DND-41 (cell line): ENCODE measurements around the gene ECM1.

ENCODE experiments used
- ATAC-seq: fragments of 200-7000 bp; cut with Tn5 transposase; 3 replicates; pipeline ENCODE4 v1.9.1; 2021; ENCODE audit warnings: low read depth; ENCODE audit not compliant: insufficient read depth
- DNase-seq: peaks from one replicate; pipeline ENCODE4 v3.0.0-alpha.2; 2020
- H2AFZ ChIP-seq: 2 replicates; pipeline ENCODE4 v1.6.0; 2012; ENCODE audit warnings: low read depth, low read length
- H3K27ac ChIP-seq: 2 replicates; pipeline ENCODE4 v1.5.1; 2012; ENCODE audit warnings: low read length, inconsistent platforms
- H3K27me3 ChIP-seq: fragments of 200-600 bp; sonication (generic); 2 replicates; pipeline ENCODE4 v1.6.0; 2012; ENCODE audit warnings: low read length, mild to moderate bottlenecking, inconsistent platforms; ENCODE audit not compliant: insufficient read depth, poor library complexity
- H3K36me3 ChIP-seq: 2 replicates; pipeline ENCODE4 v1.5.1; 2012; ENCODE audit warnings: low read length, inconsistent platforms; ENCODE audit not compliant: insufficient read depth
- H3K4me1 ChIP-seq: 2 replicates; pipeline ENCODE4 v1.5.1; 2012; ENCODE audit warnings: mild to moderate bottlenecking, low read length; ENCODE audit not compliant: insufficient read depth
- H3K4me2 ChIP-seq: 2 replicates; pipeline ENCODE4 v1.6.0; 2012; ENCODE audit warnings: mild to moderate bottlenecking, moderate library complexity, low read length, inconsistent platforms; ENCODE audit not compliant: insufficient read depth
- H3K4me3 ChIP-seq, 2 experiments: fragments of 200-600 bp in 1 of 2; shearing (Covaris generic) in 1 of 2; 2 replicates each; pipeline ENCODE4 v1.5.1; 2012 to 2016; ENCODE audit warnings: inconsistent platforms in 2 of 2, low read length in 2 of 2, mild to moderate bottlenecking in 2 of 2, low read depth in 1 of 2, moderate library complexity in 1 of 2
- H3K79me2 ChIP-seq: 2 replicates; pipeline ENCODE4 v1.6.0; 2012; ENCODE audit warnings: low read length, inconsistent platforms; ENCODE audit not compliant: insufficient read depth
- H3K9ac ChIP-seq: 2 replicates; pipeline ENCODE4 v1.6.0; 2012; ENCODE audit warnings: low read depth, mild to moderate bottlenecking, inconsistent platforms, low read length, moderate library complexity
- H3K9me3 ChIP-seq: 2 replicates; pipeline ENCODE4 v1.5.1; 2012; ENCODE audit warnings: low read length, moderate library complexity, mild to moderate bottlenecking, inconsistent platforms; ENCODE audit not compliant: insufficient read depth, severe bottlenecking
- H4K20me1 ChIP-seq: 2 replicates; pipeline ENCODE4 v1.6.0; 2012; ENCODE audit warnings: low read length; ENCODE audit not compliant: insufficient read depth
- EZH2 ChIP-seq: IDR thresholded peaks from 3 replicates; pipeline ENCODE4 v1.6.1; 2012; ENCODE audit warnings: borderline replicate concordance, low read depth, mild to moderate bottlenecking, moderate library complexity, low read length, inconsistent platforms; ENCODE audit not compliant: severe bottlenecking
- TF ChIP-seq, protein P1 (sequence below): IDR thresholded peaks from 2 replicates; pipeline ENCODE4 v1.5.1; 2012; ENCODE audit warnings: borderline replicate concordance, low read length, moderate library complexity, mild to moderate bottlenecking; ENCODE audit not compliant: poor library complexity, severe bottlenecking; ENCODE audit errors: extremely low read depth

ECM1 gene

DNA sequence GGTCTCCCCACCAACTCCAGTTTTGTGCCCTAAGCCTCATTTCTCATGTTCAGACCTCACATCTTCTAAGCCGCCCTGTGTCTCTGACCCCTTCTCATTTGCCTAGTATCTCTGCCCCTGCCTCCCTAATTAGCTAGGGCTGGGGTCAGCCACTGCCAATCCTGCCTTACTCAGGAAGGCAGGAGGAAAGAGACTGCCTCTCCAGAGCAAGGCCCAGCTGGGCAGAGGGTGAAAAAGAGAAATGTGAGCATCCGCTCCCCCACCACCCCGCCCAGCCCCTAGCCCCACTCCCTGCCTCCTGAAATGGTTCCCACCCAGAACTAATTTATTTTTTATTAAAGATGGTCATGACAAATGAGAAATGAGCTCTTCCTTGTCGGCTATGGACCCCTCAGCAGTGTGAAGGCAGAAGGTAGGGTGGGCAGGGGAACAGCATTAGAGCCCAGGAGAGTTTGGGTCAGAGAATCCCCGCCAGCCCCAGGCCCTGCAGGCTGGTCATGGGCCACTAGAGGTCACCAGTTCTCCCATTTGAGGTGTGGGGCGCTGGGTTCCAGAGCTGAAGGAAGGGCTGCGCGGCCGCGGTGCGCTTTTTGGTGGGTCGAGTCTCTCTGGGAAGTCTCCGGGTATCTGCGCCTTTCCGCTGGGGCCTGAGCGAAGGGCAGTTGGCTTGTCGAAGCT is 52.8 kb downstream of the ECM1 start:
- peak overlapping the region; percentile 85 for H2AFZ ChIP-seq
- H3K4me2 ChIP-seq: peak overlapping the region; percentile 85
- ATAC-seq (peak; percentile 68), DNase-seq (peak; percentile 81)
- H3K4me1 ChIP-seq: peaks cover 34% of the 10 kb centered on the region
- peak overlapping the region; percentile 88 for H3K27ac ChIP-seq
- H3K27me3 ChIP-seq: no peaks in the 10 kb centered on the region
- peak overlapping the region; percentile 42 to 74 for H3K4me3 ChIP-seq
- peaks cover 14% of the 10 kb centered on the region for H3K79me2 ChIP-seq
- TF ChIP-seq, protein P1, sequence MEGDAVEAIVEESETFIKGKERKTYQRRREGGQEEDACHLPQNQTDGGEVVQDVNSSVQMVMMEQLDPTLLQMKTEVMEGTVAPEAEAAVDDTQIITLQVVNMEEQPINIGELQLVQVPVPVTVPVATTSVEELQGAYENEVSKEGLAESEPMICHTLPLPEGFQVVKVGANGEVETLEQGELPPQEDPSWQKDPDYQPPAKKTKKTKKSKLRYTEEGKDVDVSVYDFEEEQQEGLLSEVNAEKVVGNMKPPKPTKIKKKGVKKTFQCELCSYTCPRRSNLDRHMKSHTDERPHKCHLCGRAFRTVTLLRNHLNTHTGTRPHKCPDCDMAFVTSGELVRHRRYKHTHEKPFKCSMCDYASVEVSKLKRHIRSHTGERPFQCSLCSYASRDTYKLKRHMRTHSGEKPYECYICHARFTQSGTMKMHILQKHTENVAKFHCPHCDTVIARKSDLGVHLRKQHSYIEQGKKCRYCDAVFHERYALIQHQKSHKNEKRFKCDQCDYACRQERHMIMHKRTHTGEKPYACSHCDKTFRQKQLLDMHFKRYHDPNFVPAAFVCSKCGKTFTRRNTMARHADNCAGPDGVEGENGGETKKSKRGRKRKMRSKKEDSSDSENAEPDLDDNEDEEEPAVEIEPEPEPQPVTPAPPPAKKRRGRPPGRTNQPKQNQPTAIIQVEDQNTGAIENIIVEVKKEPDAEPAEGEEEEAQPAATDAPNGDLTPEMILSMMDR: peak; percentile 94
- no peak for TF ChIP-seq EZH2
- no peaks in the 10 kb centered on the region for H4K20me1 ChIP-seq
- H3K9ac ChIP-seq: peak overlapping the region; percentile 80
- no peaks in the 10 kb centered on the region for H3K36me3 ChIP-seq
- no peaks in the 10 kb centered on the region for H3K9me3 ChIP-seq

DNA sequence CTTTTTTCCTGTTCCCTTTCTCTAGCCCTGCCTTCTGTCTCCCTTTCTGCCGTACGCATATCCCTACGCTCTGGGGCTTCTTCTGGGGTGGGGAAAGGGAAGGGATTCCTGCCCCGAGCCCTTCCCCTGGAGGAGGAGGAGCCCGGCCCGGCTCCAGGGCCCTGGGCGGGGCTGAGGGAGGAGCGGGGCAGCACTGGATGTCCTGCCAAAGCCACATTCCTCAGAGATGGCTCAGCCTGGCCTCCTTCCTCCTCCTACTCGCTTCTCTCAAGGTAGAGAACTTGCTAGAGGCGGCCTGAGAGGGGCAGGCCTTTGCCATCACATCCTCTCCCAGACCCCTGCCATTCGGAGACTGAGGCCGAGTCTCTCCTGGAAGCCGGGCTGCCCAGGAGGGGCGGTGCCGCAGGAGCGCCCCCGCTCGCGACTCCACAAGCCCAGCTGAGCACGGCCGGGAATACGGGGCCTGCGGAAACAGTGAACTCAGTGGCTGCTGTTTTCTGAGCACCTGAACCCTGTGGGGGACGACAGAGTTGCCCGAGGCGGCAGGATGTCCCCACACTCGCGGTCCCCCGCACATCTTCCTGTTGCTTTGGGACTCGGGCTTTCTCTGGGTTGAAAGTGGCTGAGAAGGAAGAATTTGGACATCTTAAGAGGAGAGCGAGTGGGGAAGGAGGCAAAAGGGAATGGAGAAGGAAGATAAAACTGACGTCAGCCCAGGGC is 53.5 kb downstream of the ECM1 start:
- H3K4me3 ChIP-seq: peak overlapping the region; percentile 42 to 74
- TF ChIP-seq, protein P1: no peak
- TF ChIP-seq EZH2: no peak
- no peaks in the 10 kb centered on the region for H3K36me3 ChIP-seq
- no peaks in the 10 kb centered on the region for H4K20me1 ChIP-seq
- peak overlapping the region; percentile 80 for H3K9ac ChIP-seq
- H3K27ac ChIP-seq: peak overlapping the region; percentile 88
- ATAC-seq (peak; percentile 62), DNase-seq (peak; percentile 65)
- H3K9me3 ChIP-seq: no peaks in the 10 kb centered on the region
- H3K79me2 ChIP-seq: peaks cover 20% of the 10 kb centered on the region
- H3K27me3 ChIP-seq: no peaks in the 10 kb centered on the region
- peaks cover 38% of the 10 kb centered on the region for H3K4me1 ChIP-seq
- peak overlapping the region; percentile 85 for H3K4me2 ChIP-seq
- H2AFZ ChIP-seq: peak overlapping the region; percentile 85

DNA sequence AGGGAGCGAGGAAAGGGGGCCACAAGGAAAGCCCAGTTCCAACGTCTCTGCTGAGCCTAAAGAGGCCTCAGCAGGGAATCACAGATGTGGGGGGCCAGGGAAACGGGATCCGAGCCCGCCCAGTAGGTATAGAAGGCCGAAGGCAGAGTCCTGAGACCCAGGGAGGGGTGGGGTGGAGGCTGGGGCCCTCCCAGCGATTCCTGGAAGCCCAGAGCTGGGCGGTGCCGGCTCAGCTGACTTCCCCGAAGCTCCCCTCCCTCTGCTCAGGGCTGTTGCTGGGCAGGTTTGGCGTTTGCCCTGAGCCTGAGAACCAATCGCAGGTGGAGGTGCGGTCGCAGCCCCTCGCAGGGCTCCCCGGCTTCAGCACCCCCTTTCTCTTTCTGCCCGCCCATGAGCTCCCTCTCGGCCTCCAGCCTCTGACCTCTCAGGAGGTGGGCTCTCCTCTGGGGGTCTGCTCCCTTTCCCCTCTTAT is 54.1 kb downstream of the ECM1 start:
- Histone ChIP-seq H3K27me3 (no peaks in the 10 kb centered on the region), H3K79me2 (peaks cover 25% of the 10 kb centered on the region), H4K20me1 (no peaks in the 10 kb centered on the region), H3K9ac (peak overlapping the region; percentile 80), H3K4me1 (peaks cover 44% of the 10 kb centered on the region), H3K36me3 (no peaks in the 10 kb centered on the region), H3K4me3 (peak overlapping the region; percentile 42 to 74), H3K27ac (peak overlapping the region; percentile 88), H2AFZ (peak overlapping the region; percentile 85), H3K4me2 (peak overlapping the region; percentile 85), H3K9me3 (no peaks in the 10 kb centered on the region)
- no peak for TF ChIP-seq EZH2
- TF ChIP-seq, protein P1: no peak
- ATAC-seq (peak; percentile 73), DNase-seq (peak; percentile 85)
